Glutamatergic neuron (in vitro differentiated cells): ENCODE data around the gene ERFE. TPM values are rescaled to one million over a fixed set of nuclear protein-coding genes. Genes with fewer than 3 reads are reported as not detected.

Experiments
- DNase-seq: peaks from one replicate; pipeline ENCODE4 v3.0.0; 2022
- H3K27ac Mint-ChIP-seq: one replicate; pipeline ENCODE4 v1.8.0; 2020; ENCODE audit warnings: mild to moderate bottlenecking, mixed read lengths, inconsistent platforms; ENCODE audit not compliant: unreplicated experiment
- H3K27me3 Mint-ChIP-seq: one replicate; pipeline ENCODE4 v1.8.0; 2020; ENCODE audit warnings: mild to moderate bottlenecking, moderate library complexity, mixed read lengths, inconsistent platforms; ENCODE audit not compliant: unreplicated experiment
- H3K36me3 Mint-ChIP-seq: one replicate; pipeline ENCODE4 v1.8.0; 2020; ENCODE audit warnings: mild to moderate bottlenecking, mixed read lengths, inconsistent platforms; ENCODE audit not compliant: unreplicated experiment
- H3K4me1 Mint-ChIP-seq: one replicate; pipeline ENCODE4 v1.8.0; 2020; ENCODE audit warnings: mild to moderate bottlenecking, low read depth, mixed read lengths, inconsistent platforms; ENCODE audit not compliant: unreplicated experiment
- H3K4me3 Mint-ChIP-seq: one replicate; pipeline ENCODE4 v1.8.0; 2020; ENCODE audit warnings: mild to moderate bottlenecking, mixed read lengths, inconsistent platforms; ENCODE audit not compliant: unreplicated experiment
- H3K9me3 Mint-ChIP-seq: one replicate; pipeline ENCODE4 v1.8.0; 2020; ENCODE audit warnings: mild to moderate bottlenecking, moderate library complexity, mixed read lengths, inconsistent platforms; ENCODE audit not compliant: unreplicated experiment
- CTCF ChIP-seq: fragments of 200-600 bp; sonication (generic); IDR thresholded peaks from one replicate; pipeline ENCODE4 v1.5.0; 2021; ENCODE audit not compliant: partially characterized antibody, unreplicated experiment
- total RNA-seq: library from RNA; stranded (reverse); fragmentation: NEBNext Ultra II Directional; extraction: Animal tissue kit (Norgen Biotek cat#: 25700); gene quantifications from one replicate; pipeline ENCODE4 v1.2.1, GENCODE V29; 2021; ENCODE audit not compliant: unreplicated experiment

The ERFE gene
- total RNA-seq, 1 donor from 2014 or later: 12.2 TPM

GRCh38 chr2:238141541-238142318 is 17.0 kb upstream of the ERFE start:
- H3K9me3 Mint-ChIP-seq: peaks cover 1% of the 10 kb centered on the region
- no peak for DNase-seq
- no peak overlapping the region for H3K4me3 Mint-ChIP-seq
- no peaks in the 10 kb centered on the region for H3K36me3 Mint-ChIP-seq
- no peak for TF ChIP-seq CTCF
- peaks cover 4% of the 10 kb centered on the region for H3K27me3 Mint-ChIP-seq
- H3K4me1 Mint-ChIP-seq: peaks cover 6% of the 10 kb centered on the region
- H3K27ac Mint-ChIP-seq: peak overlapping the region; percentile 13

- TF ChIP-seq CTCF: no peak
- H3K27me3 Mint-ChIP-seq: peaks cover 4% of the 10 kb centered on the region
- no peak overlapping the region for H3K27ac Mint-ChIP-seq
- H3K4me1 Mint-ChIP-seq: peaks cover 6% of the 10 kb centered on the region
- H3K4me3 Mint-ChIP-seq: no peak overlapping the region
- H3K36me3 Mint-ChIP-seq: no peaks in the 10 kb centered on the region
- no peak for DNase-seq
- peaks cover 1% of the 10 kb centered on the region for H3K9me3 Mint-ChIP-seq
Measured at GRCh38 chr2:238142382-238143205, 16.2 kb upstream of the ERFE start.

- H3K36me3 Mint-ChIP-seq: no peaks in the 10 kb centered on the region
- H3K4me3 Mint-ChIP-seq: no peak overlapping the region
- TF ChIP-seq CTCF: no peak
- H3K27ac Mint-ChIP-seq: no peak overlapping the region
- H3K27me3 Mint-ChIP-seq: peaks cover 4% of the 10 kb centered on the region
- peaks cover 1% of the 10 kb centered on the region for H3K9me3 Mint-ChIP-seq
- DNase-seq: no peak
- peaks cover 1% of the 10 kb centered on the region for H3K4me1 Mint-ChIP-seq
Measured at GRCh38 chr2:238143239-238143951, 15.4 kb upstream of the ERFE start.

- Mint-ChIP-seq H3K27me3 (peaks cover 4% of the 10 kb centered on the region), H3K4me3 (no peak overlapping the region), H3K4me1 (peaks cover 1% of the 10 kb centered on the region), H3K9me3 (peaks cover 1% of the 10 kb centered on the region), H3K36me3 (no peaks in the 10 kb centered on the region), H3K27ac (no peak overlapping the region)
- no peak for DNase-seq
- TF ChIP-seq CTCF: no peak
Measured at GRCh38 chr2:238144262-238144661, 14.5 kb upstream of the ERFE start.
